GM10847 (cell line): ENCODE data around the gene ETV1.

Experiments used
- POLR2A ChIP-seq: IDR thresholded peaks from 2 replicates; pipeline ENCODE4 v1.6.1; 2011; ENCODE audit not compliant: insufficient read length; ENCODE audit errors: extremely low read depth

The ETV1 gene

GRCh38 chr7:13989126-13989948 lies at the start of gene ETV1:
Gene ETV1 (minus strand): TSS chr7:13989666. CDS start chr7:13989052, 614 bp downstream.
- no peak for TF ChIP-seq POLR2A

DNA sequence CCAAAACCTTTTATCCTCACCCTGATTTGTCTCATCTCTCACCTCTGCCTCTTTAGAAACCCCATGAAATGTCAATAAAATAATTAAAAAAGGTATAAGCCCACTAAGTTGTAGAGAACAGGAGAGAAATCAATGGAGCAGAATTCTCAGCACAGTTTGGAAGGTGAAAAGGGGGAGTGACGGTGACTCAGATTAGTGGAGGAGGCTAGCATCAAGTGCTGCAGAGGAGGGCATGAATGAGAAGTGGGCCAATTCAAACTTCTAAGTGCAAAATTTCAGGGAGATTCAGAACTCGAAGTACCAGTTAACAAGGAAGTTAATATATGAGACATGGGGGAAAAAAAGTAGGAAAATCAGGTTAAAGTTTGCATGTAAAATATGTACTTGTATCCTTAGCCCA lies 34.9 kb upstream of the ETV1 start:
- no peak for TF ChIP-seq POLR2A

- no peak for TF ChIP-seq POLR2A
Observed at GRCh38 chr7:14023838-14024237, 34.4 kb upstream of the ETV1 start.

GRCh38 chr7:14023342-14023741 lies 33.9 kb upstream of the ETV1 start:
- TF ChIP-seq POLR2A, result no peak

- no peak for TF ChIP-seq POLR2A
Observed at GRCh38 chr7:14021069-14021468, 31.6 kb upstream of the ETV1 start.

DNA sequence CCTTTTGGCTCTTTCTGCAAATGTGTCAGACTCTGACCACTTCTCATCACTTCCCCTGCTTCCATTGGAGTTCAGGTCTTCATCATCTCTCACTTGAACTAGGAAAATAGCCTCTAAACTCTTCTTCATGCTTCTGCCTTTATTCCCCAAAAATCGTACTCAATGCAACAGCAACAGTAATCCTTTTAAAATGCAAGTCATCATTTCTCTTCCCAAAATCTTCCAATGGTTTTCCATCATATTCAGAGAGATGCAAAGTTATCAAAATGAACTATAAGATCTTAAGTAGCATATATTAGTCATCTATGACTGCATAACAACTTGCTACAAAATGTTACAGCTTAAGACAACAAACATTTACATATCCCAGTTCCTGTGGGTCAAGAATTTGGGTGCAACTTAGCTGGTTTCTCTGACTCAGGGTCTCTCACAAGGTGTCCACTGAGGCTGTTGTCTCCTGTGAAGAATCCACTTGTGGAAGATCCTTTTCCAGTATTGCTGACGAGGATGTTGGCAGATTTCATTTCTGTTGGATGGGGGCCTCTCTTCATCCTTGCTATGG lies 31.0 kb upstream of the ETV1 start:
- TF ChIP-seq POLR2A, result no peak

GRCh38 chr7:14018751-14019150 lies 29.3 kb upstream of the ETV1 start:
- no peak for TF ChIP-seq POLR2A

DNA sequence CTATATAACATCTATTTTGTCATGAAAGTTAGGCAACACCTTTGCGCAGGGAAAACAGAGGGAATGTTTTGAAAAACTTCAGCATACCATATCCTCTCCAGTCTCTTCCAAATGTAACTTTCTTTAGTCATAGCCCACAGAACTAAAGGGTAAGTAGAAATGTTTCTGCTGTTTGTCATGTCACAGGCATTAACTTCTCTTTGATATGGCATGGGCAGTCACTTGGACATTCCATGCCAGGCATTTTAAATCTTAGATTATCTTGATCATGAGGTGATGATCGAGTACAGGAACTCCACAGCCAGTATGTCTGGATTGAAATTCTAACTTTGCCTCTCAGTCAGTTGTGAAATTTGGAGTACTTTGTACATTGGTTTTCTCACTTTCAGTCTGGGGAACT lies 27.5 kb upstream of the ETV1 start:
- no peak for TF ChIP-seq POLR2A

GRCh38 chr7:14013898-14014297 lies 24.4 kb upstream of the ETV1 start:
- TF ChIP-seq POLR2A, result no peak

DNA sequence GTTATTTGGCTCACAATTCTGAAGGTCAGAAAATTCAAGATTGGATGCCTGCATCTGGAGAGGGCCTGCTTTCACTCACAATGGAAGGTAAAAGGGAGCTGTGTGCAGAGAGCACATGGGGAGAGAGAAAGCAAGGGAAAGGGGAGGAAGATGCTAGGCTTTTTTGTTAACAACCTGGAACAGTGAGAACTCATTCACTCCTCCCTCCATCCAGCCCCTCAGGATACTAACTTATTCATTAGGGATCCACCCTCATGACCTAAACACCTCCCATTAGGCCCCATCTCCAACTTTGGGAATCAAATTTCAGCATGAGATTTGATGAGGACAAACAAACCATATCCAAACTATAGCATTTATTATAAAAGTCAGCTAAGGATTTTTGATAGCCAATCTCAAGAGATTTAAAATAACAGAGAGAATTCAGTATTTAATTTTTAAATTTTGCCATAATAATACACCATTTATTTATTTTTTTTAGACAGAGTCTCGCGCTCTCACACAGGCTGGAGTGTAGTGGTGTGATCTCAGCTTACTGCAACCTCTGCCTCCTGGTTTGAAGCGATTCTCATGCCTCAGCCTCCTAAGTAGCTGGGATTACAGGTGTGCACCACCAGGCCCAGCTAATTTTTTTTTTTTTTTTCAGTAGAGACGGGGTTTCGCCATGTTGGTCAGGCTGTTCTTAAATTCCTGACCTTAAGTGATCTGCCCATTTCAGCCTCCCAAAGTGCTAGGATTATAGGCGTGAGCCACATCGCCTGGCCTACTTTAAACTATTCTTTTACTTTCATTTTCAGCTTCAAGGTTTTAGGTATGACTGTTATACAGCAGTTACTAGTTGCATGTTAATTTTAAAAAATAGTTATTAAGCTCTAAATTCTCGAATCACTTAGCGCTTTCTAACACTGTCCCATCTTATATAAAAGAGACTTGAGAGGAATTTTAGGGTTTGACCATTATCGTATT lies 20.3 kb upstream of the ETV1 start:
- no peak for TF ChIP-seq POLR2A

DNA sequence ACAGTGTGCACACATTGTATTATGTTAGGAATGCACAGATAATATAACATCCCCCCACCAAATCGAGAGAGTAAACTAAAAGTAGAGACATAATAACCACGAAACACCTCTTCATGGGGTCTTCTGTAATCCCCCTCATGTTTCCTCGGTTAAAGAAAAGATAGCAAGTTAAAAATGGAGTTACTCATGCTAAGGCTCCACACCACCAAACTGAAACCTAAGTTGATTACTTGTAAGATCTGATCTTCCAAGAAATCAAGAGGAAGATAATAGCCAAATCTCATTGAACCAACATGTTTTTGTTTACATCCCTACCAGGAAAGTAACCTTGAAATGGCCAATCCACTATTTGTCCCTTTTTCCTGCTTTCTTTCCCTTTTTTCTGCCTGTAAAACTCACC lies 11.7 kb upstream of the ETV1 start:
- TF ChIP-seq POLR2A, result no peak

GRCh38 chr7:14000247-14000646 lies 10.8 kb upstream of the ETV1 start:
- TF ChIP-seq POLR2A, result no peak

DNA sequence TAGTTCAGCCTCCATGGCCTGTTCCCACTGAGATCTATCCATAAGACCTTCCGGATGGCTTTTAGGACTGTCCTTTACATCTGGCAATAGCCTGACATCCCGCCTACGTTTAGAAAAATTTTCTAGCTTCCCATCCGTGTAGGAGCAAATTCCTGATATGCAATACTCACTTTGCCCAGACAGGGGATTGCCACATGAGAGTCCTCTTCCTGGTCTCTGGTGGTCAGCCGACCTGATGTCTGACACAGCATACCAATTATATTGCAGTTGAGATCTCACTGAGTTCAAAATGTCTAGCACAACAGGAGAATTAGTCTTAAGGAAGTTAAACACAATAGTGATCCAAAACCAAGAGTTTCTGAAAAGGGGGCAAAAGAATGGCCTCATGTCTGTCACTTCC lies 9.4 kb upstream of the ETV1 start:
- TF ChIP-seq POLR2A, result no peak

DNA sequence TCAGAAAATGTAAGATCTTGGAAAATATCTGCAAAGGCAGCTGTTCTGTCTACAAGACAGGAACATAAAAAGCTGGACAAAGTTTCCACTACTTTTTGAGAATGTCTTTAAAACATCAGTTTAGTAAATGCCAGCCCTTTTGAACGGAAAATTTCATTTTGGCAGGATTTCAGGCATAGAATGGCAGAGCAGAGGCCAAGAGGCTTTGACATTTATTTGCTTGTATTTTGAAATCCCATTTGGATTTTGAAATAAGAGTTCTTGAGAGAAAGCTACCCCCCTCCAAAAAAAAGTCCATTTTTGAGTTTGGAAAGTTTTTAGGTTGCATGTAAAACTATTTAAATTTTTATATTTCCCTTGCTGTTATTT lies 3.1 kb upstream of the ETV1 start:
- TF ChIP-seq POLR2A, result no peak

DNA sequence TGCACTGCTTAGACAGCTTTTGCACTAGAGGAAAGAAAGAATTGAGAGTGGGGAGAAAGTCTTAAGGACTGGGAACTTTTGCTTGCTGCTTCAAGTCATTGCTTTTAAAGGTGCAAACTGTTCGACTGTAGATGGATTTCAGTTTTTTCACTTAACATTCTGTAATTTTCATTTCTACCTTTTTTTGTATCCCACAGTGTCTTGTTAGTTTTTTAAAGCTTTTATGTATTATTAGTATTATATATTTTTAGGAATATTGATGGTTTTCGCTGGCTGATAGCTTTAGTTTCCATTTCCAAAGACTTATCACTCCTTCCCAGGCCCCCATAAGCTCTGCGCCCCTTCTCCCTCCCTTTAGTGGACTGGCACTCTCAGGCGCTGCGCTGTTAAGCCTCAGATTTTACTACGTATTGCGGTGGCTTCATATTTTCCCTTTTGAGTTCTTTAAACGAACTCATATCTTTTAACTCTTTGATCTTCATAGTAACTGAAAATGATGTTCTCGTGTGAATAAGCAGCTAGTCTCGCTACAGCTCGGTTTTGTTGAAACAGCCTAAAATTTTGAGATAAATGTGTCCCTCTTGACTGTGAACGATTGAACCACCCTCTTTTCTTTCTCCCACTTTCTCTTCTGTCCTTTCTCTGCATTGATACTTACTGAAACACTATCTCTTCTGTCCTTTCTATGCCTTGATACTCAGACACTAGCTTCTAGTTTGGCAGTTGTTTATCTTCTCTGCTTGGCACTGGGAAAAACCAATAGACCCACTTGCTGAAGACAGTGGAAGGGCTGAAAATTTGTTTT lies 2.5 kb upstream of the ETV1 start:
- TF ChIP-seq POLR2A, result no peak
